Astrocyte (in vitro differentiated cells and primary cell): Measurements from ENCODE around the gene ZFPM1.

Source experiments
- CTCF ChIP-seq: IDR thresholded peaks from 2 replicates; pipeline ENCODE4 v1.5.1; 2011; ENCODE audit warnings: low read depth, mild to moderate bottlenecking, inconsistent platforms, low read length, moderate library complexity; ENCODE audit not compliant: insufficient read depth
- EZH2 ChIP-seq: IDR thresholded peaks from 2 replicates; pipeline ENCODE4 v1.6.1; 2012; ENCODE audit warnings: mild to moderate bottlenecking, low read length, inconsistent platforms; ENCODE audit not compliant: insufficient read depth

DNA sequence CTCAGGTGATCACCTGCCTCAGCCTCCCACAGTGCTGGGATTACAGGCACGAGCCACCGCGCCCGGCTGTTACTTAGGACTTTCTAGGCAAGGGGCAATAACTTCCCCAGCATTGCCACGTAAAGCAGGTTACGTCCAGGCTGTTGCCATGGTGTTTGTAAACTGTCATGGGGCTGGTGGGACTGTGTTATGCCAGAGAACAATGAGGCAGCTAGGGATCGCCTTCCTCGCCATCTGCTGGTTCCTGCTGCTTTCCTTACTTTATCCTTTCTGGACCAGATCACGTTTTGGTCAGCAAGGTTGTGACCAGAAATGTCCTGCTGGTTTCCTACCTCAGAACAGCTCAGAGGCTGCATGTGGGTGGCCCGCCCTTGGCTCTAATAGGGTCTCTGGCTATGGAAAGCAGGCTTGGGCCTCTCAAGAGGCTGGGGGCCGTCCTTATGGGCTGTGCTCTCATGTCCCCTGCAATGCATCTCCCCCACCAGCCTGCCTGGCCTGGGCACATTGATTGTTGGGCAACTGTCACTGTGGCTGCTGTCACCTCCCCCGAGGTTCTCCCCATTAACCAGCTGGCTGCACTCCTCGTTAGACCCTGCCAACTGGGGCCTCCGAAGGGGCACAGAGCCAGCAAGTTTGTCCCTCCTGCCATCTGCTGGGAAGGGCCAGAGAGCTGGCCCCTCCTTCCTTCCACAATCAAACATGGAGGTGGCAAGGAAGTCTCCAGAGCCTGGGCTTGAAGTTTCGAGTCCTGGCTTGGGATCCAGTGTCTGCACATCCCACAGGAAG lies 88.9 kb downstream of the ZFPM1 start:
- TF ChIP-seq CTCF = no peak
- no peak for TF ChIP-seq EZH2
